ENCODE measurements around the gene SSH2. TPM values are rescaled to one million over a fixed set of nuclear protein-coding genes. Genes with fewer than 3 reads are reported as not detected.

Gene SSH2
- total and polyA plus RNA-seq, 4 donors, result 7.5 to 14.1 (median 11.2) TPM

DNA sequence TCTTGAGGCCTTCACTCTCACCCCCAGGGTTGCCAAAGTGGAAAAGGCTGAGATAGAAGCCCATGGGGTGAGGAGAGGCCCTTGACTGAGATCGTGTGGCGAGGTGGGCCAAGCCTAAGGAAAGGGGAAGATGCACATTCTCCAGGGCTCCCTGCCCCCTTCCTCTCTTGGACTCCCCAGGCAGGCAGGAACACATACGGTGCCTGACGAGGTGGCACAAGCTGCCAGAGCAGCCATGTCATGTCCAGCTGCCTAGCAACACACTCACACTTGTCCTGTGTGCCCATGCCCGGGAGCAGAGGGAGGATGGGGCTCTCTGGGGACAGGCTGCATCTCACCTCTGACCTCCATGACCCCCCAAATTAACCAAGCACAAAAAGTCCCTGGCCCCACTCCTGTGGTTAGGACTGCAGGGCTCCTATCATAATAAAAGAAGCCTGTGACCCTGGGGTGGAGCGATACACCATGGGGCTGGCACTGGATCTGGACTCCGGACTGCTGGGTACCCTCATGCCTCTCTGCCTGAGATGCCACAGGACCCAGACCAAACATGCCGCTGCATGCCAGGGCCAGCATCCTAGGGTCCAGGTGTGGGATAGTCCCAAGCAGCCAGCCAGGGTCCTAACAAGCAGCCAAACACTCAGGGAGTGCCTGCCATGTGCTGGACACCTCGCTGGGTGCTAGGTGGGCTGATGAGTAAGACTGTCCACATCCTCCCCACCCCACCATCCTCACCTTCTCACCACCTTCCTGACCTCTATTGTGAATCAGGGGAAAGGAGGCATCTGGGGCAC, 343.2 kb downstream of the SSH2 start:
- peaks cover 0 to 2% (median 0%) of the 10 kb centered on the region in 4 donors for H3K36me3 ChIP-seq (ENCODE audit: control insufficient read depth in 4 of 4, insufficient read depth in 3 of 4, low read depth in 1 of 4, low read length in 3 of 4)
- 88% methylated on average over 9 of the region's 9 CpGs for WGBS
- H3K27ac ChIP-seq (ENCODE audit: low read depth in 1 of 2, low read length in 2 of 2), result no peak overlapping the region
- DNase-seq (ENCODE audit: low spot score), result no peak
- peaks cover 4 to 41% (median 31%) of the 10 kb centered on the region in 4 donors for H3K4me1 ChIP-seq (ENCODE audit: control insufficient read depth in 4 of 4, insufficient read depth in 4 of 4, low read length in 3 of 4)
- TF ChIP-seq NR2F2 (IDR thresholded peaks at IDR 0.05) (no peak), YY1 (IDR thresholded peaks at IDR 0.05) (no peak), FOXA1 (IDR thresholded peaks at IDR 0.05) (no peak), TAF1 (conservative IDR thresholded peaks at IDR 0.05) (no peak), JUND (IDR thresholded peaks at IDR 0.05) (no peak), SP1 (IDR thresholded peaks at IDR 0.05) (no peak), GABPA (IDR thresholded peaks at IDR 0.05 in 1 of 2, conservative IDR thresholded peaks at IDR 0.05 in 1 of 2) (no peak)
- H3K9me3 ChIP-seq (ENCODE audit: control insufficient read depth in 4 of 4, low read length in 3 of 4), result no peaks in the 10 kb centered on the region
- H3K9ac ChIP-seq (ENCODE audit: low read depth in 1 of 2, low read length in 2 of 2), result no peak overlapping the region
- H3K4me3 ChIP-seq (ENCODE audit: low read depth in 1 of 3, low read length in 3 of 3), result no peak overlapping the region
- H3K27me3 ChIP-seq (ENCODE audit: control insufficient read depth in 4 of 4, insufficient read depth in 4 of 4, low read length in 3 of 4), result no peaks in the 10 kb centered on the region

DNA sequence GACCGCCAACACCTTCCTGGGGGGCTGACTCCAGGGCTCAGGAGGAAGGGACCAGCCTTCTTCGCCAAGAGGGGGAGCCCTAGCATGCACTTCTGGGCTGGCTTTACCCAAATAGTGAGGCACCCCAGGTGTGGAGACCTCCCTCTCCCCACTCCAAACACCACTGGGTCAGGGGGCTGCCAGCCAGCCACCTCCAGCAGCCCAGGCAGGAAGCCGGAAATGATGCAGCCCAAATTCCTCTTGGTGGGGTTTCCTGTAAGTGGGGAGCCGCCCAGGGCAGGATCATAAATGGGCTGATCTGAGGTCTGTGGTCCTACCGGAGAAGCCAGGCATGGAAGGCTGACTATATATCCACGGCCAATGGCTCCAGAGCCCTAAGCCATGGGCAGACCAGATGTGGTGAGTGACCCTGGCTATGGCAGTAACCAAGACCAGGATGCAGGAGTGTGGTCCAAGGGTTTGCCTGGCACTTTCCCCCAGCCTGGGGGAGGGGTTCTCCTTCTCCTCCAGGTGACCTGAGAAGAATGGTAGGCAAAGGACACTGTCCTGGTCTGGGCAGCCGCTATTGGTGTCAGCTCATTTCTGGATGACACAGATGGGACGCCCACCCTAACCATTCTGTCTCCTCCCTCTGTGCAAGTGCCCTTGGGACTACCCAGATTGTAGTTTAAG, 344.8 kb downstream of the SSH2 start:
- Histone ChIP-seq H3K9ac (ENCODE audit: low read depth in 1 of 2, low read length in 2 of 2) (no peak overlapping the region), H3K9me3 (ENCODE audit: control insufficient read depth in 4 of 4, low read length in 3 of 4) (no peaks in the 10 kb centered on the region), H3K4me3 (ENCODE audit: low read depth in 1 of 3, low read length in 3 of 3) (no peak overlapping the region), H3K27ac (ENCODE audit: low read depth in 1 of 2, low read length in 2 of 2) (no peak overlapping the region), H3K36me3 (ENCODE audit: control insufficient read depth in 4 of 4, insufficient read depth in 3 of 4, low read depth in 1 of 4, low read length in 3 of 4) (peaks cover 0 to 4% (median 1%) of the 10 kb centered on the region in 4 donors), H3K4me1 (ENCODE audit: control insufficient read depth in 4 of 4, insufficient read depth in 4 of 4, low read length in 3 of 4) (peaks cover 1 to 25% (median 18%) of the 10 kb centered on the region in 4 donors), H3K27me3 (ENCODE audit: control insufficient read depth in 4 of 4, insufficient read depth in 4 of 4, low read length in 3 of 4) (no peaks in the 10 kb centered on the region)
- WGBS, result 79% methylated on average over 8 of the region's 8 CpGs
- TF ChIP-seq NR2F2 (IDR thresholded peaks at IDR 0.05) (no peak), TAF1 (conservative IDR thresholded peaks at IDR 0.05) (no peak), SP1 (IDR thresholded peaks at IDR 0.05) (no peak), FOXA2 (IDR thresholded peaks at IDR 0.05) (no peak), RXRA (IDR thresholded peaks at IDR 0.05) (no peak), RAD21 (IDR thresholded peaks at IDR 0.05) (no peak)
- DNase-seq (ENCODE audit: low spot score), result no peak

DNA sequence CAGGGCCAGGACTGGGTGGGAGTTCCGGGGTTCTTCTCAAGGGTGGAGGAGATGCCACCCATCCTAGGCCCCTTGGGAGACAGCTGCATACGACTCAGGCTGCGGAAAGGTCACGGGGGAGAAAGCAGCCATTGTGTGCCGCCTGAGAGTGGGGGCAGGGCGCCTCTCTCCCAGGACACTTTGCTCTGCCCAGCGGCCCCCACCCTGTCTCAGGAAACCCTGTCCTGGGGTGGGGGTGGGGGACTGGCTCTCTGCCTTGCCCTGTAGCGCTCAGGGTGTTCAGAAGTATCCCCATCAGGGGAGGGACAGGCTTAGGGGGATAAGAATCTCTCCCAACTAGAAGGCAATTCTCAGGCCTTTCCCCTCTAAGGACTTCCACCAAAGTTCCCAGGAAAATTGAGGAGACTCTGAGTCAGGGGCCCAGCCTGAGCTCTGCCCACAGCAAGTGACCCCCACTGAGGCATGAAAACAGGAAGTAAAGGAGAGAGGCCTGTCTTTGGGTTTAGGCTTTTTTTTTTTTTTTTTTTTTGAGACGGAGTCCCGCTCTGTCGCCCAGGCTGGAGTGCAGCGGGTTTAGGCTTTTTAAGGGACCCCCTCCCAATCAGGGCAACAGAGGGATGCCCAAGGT, 345.5 kb downstream of the SSH2 start:
- Histone ChIP-seq H3K4me1 (ENCODE audit: control insufficient read depth in 4 of 4, insufficient read depth in 4 of 4, low read length in 3 of 4) (peaks cover 0 to 18% (median 13%) of the 10 kb centered on the region in 4 donors), H3K27ac (ENCODE audit: low read depth in 1 of 2, low read length in 2 of 2) (no peak overlapping the region), H3K27me3 (ENCODE audit: control insufficient read depth in 4 of 4, insufficient read depth in 4 of 4, low read length in 3 of 4) (no peaks in the 10 kb centered on the region), H3K4me3 (ENCODE audit: low read depth in 1 of 3, low read length in 3 of 3) (no peak overlapping the region), H3K9me3 (ENCODE audit: control insufficient read depth in 4 of 4, low read length in 3 of 4) (no peaks in the 10 kb centered on the region), H3K9ac (ENCODE audit: low read depth in 1 of 2, low read length in 2 of 2) (no peak overlapping the region), H3K36me3 (ENCODE audit: control insufficient read depth in 4 of 4, insufficient read depth in 3 of 4, low read depth in 1 of 4, low read length in 3 of 4) (peaks cover 0 to 4% (median 1%) of the 10 kb centered on the region in 4 donors)
- TF ChIP-seq, protein P1, sequence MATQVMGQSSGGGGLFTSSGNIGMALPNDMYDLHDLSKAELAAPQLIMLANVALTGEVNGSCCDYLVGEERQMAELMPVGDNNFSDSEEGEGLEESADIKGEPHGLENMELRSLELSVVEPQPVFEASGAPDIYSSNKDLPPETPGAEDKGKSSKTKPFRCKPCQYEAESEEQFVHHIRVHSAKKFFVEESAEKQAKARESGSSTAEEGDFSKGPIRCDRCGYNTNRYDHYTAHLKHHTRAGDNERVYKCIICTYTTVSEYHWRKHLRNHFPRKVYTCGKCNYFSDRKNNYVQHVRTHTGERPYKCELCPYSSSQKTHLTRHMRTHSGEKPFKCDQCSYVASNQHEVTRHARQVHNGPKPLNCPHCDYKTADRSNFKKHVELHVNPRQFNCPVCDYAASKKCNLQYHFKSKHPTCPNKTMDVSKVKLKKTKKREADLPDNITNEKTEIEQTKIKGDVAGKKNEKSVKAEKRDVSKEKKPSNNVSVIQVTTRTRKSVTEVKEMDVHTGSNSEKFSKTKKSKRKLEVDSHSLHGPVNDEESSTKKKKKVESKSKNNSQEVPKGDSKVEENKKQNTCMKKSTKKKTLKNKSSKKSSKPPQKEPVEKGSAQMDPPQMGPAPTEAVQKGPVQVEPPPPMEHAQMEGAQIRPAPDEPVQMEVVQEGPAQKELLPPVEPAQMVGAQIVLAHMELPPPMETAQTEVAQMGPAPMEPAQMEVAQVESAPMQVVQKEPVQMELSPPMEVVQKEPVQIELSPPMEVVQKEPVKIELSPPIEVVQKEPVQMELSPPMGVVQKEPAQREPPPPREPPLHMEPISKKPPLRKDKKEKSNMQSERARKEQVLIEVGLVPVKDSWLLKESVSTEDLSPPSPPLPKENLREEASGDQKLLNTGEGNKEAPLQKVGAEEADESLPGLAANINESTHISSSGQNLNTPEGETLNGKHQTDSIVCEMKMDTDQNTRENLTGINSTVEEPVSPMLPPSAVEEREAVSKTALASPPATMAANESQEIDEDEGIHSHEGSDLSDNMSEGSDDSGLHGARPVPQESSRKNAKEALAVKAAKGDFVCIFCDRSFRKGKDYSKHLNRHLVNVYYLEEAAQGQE (IDR thresholded peaks at IDR 0.05), result no peak
- TF ChIP-seq FOXA1 (IDR thresholded peaks at IDR 0.05) (no peak), NR2F2 (IDR thresholded peaks at IDR 0.05) (no peak), RAD21 (IDR thresholded peaks at IDR 0.05) (no peak), RXRA (IDR thresholded peaks at IDR 0.05) (no peak), FOXA2 (IDR thresholded peaks at IDR 0.05) (no peak), GABPA (IDR thresholded peaks at IDR 0.05 in 1 of 2, conservative IDR thresholded peaks at IDR 0.05 in 1 of 2) (no peak), SP1 (IDR thresholded peaks at IDR 0.05) (no peak), EGR1 (IDR thresholded peaks at IDR 0.05; ENCODE audit: low read depth in 2 of 2) (no peak)
- TF ChIP-seq, protein P2, sequence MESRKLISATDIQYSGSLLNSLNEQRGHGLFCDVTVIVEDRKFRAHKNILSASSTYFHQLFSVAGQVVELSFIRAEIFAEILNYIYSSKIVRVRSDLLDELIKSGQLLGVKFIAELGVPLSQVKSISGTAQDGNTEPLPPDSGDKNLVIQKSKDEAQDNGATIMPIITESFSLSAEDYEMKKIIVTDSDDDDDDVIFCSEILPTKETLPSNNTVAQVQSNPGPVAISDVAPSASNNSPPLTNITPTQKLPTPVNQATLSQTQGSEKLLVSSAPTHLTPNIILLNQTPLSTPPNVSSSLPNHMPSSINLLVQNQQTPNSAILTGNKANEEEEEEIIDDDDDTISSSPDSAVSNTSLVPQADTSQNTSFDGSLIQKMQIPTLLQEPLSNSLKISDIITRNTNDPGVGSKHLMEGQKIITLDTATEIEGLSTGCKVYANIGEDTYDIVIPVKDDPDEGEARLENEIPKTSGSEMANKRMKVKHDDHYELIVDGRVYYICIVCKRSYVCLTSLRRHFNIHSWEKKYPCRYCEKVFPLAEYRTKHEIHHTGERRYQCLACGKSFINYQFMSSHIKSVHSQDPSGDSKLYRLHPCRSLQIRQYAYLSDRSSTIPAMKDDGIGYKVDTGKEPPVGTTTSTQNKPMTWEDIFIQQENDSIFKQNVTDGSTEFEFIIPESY (IDR thresholded peaks at IDR 0.05), result no peak
- TF ChIP-seq, protein P3, sequence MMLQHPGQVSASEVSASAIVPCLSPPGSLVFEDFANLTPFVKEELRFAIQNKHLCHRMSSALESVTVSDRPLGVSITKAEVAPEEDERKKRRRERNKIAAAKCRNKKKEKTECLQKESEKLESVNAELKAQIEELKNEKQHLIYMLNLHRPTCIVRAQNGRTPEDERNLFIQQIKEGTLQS (IDR thresholded peaks at IDR 0.05), result no peak
- no peak for DNase-seq (ENCODE audit: low spot score)
- WGBS, result 78% methylated on average over 12 of the region's 12 CpGs
